Stimulated activated CD8-positive, alpha-beta memory T cell treated with anti-CD3 and anti-CD28 coated beads, Interleukin-2, amount 100 ng/mL, for 1 hour (primary cell): ENCODE measurements around the gene PGAP2.
"Not testable (repeated sequence)": the region's sequence is repeated elsewhere in the genome, so short reads cannot be mapped to it uniquely, and the experiment has no call there.

Experiments used
- DNase-seq, 2 donors: peaks; one replicate each; pipeline ENCODE4 v3.0.0-alpha.2; 2020; ENCODE audit warnings: low read depth in 2 of 2

PGAP2 gene

DNA sequence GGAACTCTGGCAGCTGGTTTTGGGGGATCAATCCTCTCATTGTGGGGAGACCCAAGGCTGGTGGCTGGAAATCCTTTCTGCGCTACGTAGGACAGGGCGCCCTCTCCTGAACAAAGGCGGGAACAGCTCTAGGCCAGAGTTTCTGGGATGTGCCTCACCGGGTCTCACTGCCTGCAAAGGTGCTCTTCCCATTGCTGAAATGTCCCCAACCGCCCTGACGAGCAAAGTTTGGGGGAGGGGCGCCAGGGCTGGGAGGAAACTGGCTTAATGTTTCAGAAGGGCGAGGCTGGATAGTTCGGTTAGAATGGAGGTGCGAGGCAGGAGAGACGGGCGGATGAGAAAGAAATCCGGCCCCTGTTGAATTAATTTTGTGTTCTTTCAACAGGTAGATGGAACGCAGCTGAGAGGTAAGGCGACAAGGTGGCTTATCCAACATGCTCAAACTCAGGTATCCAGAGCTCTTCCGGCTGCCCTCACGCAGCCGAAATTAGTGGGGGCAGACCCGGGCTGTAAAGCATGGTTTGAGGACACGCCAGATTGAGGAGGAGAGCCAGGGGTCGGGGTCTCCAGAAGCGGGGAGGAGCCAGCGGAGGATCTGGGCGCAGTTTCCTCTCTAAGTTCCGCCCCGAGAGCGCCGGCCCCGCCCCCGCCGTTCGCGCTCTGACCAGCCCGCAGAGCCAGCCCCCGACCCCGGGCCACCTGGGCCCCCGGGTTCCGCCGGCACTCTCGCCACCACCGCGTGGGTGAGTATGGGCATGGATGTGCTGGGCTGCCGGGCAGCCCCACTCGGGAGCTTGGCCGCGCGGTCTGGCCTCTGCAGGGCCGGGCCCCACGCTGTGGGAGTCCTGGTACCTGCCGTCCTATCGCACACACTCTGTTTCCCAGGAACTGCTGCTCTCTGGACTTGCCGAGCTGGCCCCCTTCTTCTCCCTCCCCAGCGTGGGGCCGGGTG lies at the start of gene PGAP2:
Gene PGAP2 (plus strand): TSS at position 652 of the 952 bp plus-strand sequence. CDS start 2,700 bp downstream, outside the sequence.
- peak in 1 of 2 donors; percentile 31 for DNase-seq

DNA sequence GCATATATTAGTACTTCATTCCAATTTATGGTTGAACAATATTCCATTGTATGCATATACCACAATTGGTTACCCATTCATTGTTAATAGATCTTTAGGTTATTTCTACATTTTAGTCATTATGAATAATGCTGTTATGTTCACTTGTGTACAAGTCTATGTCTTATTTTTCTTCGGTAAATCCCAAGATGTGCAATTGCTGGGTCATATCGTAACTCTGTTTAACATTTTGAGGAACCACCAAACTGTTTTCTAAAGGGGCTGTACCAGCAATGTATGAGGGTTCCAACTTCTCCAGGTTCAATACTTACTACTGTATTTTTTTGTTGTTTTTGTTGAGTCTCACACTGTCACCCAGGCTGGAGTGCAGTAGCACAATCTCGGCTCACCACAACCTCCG lies 44.1 kb upstream of the PGAP2 start:
- no peak for DNase-seq

DNA sequence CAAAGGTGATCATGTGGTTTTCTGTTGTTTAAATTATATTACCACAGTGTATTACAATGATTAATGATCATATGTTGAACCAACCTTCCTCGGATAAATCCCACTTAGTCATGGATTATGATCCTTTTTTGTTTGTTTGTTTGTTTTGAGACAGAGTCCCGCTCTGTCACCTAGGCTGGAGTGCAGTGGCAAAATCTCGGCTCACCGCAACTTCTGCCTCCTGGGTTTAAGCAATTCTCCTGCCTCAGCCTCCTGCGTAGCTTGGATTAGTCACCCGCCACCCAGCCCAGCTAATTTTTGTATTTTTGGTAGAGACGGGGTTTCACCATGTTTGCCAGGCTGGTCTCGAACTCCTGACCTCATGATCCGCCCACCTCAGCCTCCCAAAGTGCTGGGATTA lies 41.5 kb upstream of the PGAP2 start:
- DNase-seq, result not testable (repeated sequence)

DNA sequence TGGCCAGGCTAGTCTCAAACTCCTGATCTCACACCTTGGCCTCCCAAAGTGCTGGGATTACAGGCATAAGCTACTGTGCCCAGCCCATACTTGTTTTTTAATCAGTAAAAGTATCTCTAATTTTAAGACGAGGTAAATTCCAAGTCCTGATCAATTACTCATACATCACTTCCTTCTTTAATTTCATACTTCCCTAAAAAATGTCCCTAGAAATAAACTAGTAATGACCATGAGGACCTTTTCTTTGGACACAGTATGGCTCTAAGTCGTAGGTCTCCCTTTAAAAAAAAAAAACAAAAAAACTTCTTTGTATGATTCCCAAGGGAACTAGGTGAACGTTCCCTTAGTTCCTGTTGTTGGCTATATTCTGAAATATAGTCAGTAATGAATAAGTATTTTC lies 40.8 kb upstream of the PGAP2 start:
- DNase-seq, result no peak

DNA sequence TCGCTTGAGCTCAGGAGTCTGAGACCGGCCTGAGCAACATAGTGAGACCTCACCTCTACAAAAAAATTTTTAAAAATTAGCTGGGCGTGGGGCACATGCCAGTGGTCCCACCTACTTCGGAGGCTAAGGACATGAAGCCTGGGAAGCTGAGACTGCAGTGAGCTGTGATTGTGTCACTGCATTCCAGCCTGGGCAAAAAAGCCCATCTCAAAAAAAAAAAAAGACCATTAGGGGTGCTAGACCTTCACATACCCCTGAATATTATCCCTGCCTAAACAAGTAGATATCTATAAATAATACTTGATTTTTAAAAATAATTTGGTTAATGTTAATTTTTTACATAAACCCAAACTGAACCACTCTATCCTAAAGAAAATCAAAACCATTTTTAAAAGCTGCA lies 35.2 kb upstream of the PGAP2 start:
- DNase-seq, result no peak

DNA sequence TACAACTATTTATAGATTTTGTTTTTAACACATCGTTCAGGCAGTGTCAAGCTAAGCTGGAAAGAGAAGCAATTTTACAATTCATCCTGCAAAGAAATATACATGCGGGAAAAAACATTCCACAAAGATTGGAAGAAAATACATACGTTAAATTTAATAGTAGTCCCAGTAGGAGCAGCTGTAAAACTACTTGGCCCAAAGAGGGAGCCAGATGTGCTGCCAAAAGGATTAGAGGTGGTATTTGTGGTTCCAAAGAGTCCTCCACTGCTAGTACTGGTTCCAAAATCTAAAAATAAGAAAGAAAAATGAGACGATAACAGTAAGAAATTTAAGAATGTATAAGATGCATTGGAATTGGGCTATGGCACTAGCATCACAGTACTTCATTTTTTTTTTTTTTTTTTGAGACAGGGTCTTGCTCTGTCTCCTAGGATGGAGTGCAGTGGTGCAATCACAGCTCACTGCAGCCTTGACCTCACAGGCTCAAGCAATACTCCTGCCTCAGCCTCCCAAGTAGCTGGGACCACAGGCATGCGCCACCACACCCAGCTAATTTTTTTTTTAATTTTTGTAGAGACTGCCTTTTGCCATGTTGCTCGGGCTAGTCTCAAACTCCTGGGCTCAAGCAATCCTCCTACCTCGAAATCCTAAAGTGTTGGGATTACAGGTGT lies 32.5 kb upstream of the PGAP2 start:
- DNase-seq, result no peak

DNA sequence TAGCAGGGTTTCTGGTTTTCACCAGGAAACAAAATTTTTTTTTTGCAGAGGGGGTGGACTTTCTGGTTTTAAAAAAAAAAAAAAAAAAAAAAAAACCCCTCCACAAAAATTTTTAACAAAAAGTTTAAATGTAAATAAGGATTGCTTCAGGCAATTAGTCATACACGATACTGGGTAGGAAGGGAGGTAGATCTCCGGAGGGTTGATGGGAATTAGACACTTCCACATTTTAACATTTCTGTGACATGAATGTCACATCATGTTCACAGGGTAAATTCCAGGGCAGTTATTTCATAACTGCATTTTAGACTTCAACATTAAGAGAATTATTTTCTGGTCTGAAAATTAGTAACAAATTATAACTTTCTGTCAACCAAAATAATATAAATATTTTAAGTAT lies 26.9 kb upstream of the PGAP2 start:
- no peak for DNase-seq

DNA sequence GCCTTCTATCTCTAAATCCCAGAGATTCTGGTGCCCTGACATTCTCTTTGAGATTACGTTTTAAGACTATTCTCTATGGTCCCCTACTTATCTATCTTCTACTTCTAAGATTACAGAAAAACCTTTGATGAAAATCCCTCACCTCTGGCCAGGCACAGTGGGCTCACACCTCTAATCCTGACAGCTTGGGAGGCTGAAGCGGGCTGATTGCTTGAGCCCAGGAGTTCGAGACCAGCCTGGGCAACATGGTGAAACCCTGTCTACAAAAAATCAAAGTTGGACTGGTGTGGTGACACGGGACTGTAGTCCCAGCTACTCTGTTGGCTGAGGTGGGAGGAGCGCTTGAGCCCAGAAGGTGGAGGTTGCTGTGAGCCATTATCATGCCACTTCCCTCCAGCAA lies 25.4 kb upstream of the PGAP2 start:
- no peak for DNase-seq

DNA sequence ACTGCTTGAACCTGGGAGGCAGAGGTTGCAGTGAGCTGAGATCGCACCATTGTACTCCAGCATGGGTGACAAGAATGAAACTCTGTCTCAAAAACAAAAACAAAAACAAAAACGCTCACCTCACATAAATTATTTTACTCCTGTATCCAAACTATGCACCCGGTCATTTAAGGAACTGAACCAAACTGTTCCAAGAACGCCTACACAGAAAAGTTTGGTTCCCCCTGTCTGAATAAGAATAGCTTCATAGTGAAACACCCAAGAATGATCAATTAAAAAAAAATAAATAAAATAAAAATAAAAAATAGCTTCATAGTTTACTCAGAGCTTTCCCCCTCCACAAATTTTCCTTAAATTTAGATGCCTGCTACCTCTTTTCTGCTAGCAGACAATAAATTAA lies 24.7 kb upstream of the PGAP2 start:
- no peak for DNase-seq

DNA sequence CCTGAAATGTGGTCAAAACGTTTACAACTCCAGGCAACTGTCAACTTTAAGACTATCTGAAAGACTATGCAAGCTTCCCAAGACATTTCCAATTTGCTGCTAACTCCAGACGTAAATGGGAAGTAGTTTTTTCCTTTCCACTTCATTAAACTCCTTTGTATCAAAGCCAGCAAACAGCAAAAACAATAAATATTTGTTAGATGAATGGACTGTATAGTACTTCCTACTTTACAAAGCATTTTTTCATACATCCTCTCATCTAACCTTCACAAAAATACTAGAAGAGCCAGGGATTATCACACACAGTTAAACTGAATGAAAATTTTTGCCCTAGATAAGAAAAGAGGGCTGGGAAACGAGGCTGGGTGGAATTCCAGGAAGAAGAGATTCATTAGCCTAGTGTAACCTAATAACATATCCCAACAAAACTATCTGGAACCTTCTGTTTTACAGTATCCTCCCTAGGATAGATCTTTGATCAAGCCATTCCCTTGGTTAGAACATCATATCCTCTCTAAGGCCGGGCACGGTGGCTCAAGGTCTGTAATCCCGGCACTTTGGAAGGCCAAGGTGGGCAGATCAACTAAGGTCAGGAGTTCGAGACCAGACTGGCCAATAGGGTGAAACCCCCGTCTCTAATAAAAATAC lies 21.5 kb upstream of the PGAP2 start:
- DNase-seq, result no peak

DNA sequence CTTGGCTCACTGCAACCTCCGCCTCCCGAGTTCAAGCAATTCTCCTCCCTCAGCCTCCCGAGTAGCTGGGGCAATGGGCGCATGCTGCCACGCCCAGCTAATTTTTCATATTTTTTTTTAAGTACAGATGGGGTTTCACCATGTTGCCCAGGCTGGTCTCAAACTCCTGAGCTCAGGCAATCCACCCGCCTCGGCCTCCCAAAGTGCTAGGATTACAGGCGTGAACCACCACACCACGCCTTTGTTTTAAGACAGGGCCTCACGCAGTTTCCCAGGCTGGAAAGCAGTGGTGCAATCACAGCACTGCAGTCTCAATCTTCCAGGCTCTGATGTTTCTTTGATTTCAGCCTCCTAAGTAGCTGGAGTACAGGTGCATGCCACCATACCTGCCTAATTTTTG lies 14.0 kb upstream of the PGAP2 start:
- not testable (repeated sequence) for DNase-seq

DNA sequence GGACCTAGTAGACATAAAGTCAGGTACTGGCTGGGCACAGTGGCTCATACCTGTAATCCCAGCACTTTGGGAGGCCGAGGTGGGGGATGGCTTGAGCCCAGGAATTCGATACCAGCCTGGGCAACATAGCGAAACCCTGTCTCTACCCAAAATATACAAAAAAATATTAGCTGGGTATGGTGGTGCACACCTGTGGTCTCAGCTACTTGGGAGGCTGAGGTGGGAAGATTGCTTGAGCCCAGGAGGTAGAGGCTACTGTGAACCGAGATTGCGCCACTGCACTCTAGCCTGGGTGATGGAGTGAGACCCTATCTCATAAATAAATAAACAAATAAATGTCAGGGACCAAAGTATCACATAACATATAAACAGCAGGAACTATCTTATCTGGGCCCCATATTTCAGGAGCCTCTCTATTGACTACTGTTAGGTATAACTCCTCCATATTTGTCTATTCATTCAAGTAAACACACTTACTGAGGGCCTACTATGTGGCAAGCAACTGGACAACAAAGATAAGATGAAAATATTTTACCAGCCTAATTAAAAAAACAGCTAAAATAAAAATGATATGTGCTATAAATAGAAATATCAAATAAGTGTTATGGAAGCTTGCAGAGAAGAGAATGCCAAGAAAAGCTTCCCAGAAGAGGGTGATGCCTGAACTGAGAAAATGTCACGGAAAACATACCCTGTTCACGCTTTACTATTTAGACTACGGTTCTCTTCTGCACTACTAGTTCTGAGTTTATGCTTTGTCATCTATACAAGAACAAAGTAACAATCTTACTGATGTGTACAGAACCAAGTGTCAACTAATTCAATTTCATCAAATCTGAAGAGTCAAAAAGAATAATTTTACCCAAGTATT lies 13.0 kb upstream of the PGAP2 start:
- DNase-seq, result no peak

DNA sequence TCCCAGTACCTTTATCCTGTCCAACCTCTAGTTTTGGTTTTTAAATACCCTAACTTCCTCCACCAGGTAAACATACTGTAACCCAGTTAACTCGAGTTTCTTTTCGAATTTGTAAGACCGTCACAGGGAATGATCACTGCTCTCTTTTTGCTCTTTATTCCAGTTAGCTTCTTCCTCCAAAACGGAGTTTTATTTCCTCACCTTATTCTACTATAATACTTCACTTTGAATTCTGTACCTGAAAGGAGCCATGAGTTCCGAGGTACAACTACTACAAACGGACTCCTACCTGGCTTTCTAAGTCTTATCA lies 12.4 kb upstream of the PGAP2 start:
- no peak for DNase-seq

DNA sequence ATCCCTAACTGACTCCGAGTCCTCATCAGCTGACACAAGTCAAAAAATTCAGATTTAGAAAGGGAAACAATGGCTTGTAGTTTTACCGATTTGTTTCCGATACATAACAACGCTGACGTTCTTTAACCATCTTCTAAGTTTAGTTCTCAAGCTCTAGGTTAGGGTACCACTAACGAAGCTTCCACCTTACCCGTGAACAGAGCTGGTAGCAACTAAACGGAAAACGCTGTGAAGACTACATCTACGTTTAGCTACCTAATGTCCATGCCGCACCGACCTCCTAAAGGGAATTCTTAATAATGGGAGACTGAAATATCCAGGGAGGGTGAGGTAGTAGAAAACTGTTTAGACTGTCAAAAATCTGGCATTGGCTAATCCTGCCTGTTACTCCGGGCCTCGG lies 12.0 kb upstream of the PGAP2 start:
- DNase-seq, result no peak

DNA sequence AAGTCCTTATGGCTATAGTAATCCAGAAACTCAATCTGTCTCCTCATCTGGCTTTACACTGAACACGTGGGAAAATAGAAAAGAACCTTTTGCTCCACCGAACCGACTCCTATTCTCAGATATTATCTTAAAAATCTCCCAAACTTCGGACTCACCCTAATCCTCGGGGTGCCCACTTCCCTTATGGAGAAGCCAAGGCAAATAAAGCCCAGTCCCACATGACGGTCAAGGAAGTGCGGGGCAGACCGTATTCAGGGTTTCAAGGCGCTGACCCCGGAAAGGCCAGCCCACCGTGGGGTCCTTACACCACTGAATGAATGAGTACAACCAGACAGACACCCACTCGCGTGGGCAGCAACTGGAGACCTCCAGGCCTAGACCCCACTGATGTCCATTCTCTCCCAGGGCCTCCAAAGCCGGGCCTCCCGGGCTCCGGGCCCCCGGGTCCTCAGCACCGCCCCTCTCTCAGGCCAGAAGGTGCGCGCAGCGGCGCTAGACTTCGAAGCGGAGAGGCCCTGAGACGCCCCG lies 11.5 kb upstream of the PGAP2 start:
- DNase-seq, result no peak

DNA sequence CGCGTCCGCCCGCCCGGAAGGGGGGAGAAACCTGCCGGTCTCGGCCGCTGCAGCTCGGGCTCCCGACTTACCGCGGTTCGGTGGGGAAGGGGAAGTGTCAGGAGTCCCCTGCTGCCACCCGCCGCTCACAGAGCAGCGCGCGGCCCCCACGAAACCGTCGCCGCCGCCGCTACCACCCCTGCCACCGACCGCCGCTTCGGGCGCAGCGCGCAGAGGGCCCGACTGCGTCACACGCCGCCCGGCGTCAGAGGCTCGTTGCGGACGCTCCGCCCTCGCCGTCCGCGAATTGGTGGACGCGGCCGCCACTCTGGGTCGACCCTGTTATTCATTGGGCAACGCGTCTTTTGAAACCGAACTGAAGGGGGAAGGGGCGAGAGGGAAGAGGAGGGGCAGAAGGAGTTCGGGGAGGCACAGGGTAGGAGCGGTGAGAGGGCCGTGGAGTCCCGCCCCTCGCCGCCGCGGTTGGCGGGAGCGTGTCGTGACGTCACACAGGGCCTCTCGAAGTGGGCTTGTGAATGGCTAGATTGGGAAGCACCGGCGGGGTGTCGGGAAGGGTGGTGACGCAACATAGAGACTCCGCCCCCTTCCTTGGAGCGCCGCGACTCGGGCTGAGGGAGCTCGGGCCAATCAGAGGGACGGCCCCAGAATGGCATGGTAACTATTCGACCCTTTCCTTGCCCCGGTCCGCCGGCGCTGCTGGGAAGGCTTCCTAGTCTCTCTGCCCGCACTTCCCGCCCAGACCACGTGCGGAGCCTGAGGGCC lies 10.8 kb upstream of the PGAP2 start, which contains the start of gene NUP98:
Gene NUP98 (minus strand): TSS at position 226 of the 762 bp plus-strand sequence. CDS start 15,437 bp downstream, outside the sequence.
- peak; percentile 99 for DNase-seq

DNA sequence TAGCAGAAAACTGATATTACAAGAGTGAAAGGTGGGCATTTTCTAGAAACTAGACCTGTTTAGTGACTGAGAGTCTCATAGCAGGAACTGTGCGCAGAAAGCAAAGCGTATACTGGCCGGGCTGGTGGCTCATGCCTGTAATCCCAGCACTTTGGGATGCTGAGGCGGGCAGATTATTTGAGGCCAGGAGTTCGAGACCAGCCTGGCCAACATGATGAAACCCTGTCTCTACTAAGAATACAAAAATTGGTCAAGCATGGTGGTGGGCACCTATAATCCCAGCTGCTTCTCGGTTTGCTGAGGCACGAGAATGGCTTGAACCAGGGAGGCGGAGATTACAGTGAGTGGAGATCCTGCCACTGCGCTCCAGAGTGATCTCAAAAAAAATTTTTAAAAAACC lies 9.2 kb upstream of the PGAP2 start:
- no peak for DNase-seq

DNA sequence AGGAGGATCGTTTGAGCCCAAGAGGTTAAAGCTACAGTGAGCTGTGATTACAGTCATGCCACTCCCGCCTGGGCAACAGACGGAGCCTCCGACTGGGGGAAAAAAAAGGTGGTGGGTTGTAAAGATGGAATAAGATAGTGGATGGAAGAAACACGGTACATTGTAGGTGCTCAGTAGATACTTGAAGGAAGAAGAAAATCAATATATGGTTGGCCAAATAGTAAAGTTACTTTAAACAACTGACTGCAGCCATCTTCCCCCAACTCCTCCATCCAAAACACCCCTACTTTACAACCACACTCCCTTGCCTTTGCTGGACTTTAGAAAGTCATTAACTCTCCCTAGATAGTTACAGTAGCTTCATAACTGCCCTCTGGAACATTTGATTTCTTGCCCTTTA lies 8.5 kb upstream of the PGAP2 start:
- no peak for DNase-seq

DNA sequence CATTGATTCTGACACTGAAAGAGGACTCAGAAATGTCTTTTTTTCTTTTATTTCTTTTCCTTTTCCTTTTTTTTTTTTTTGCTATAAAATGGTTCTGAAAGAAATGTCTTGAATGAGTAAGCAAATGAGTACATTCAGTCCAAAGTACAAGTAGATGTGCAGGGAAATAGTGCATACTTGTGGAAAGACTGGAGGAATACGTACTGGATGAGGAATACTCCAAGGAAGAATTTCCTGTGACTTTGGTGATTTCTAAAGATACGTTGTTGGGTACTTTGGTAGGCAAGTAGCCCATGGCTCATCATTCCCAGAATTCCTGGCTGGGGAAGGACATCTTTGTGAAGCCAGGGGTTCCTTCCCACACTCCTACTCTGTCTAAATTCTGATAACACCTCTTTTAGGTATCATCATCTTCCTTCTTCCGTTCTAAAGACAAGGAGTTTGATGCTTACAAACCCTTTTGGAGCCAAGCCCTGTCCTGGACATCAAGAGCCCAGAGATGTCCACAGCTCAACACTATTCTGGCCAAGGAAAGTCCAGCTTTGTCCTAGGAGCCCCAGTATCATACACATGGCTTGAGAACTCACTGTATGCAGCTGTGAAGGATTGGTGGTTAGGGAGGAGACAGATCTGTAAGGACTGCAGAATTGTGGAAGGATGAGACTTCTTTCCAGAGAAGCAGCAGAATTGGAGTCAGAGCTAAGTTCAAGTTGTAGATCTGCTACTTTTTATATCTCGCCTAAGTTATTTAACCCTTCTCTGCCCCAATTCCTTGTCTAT lies 6.2 kb upstream of the PGAP2 start:
- DNase-seq, result no peak
